NCI-H2227 treated with DMSO at 0.1 percent for 48 hours (cell line): ENCODE measurements around the gene PRKG2.

Experiments used
- DNase-seq: peaks from one replicate; lab custom pipeline; 2025; lab: John Stamatoyannopoulos, UW

Gene PRKG2

DNA sequence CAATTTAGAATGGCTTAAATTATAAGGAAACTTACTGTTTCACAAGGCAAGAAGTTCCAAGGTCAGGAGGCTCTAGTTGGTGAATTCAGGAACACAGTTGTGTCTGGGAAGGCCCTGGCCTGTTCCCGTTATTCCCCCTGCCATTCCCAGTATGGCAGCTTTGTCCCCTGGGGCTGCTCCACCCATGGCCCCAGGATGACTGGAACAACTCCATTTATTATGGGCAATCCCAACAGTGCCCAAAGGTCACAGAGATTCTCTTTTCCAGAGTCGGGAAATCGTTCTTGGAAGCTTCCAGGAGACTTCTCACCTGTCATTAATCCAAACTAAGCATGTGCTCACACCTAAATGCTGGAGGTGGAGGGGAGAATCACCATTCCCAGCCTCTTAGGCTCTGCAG, 2.8 kb upstream of the PRKG2 start:
- DNase-seq = no peak

DNA sequence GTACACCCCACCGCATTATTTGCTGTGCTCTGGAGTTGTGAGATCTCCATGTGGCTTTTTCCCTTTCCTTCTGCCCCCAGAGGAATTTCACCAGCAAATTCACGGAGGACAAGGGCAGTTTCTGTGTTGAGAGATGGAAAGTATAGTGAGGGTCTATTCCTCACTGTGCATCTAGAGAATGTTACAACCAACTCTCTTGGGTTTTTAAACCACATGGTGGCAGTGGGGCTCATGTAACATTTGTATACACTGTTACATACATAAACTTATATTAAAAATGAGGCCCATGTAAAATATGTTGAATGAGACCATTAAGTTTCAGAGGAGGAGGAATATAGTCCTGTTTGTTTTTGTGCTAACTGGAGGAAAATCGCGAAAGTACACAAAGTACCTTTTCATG, 909 bp upstream of the PRKG2 start:
- DNase-seq = no peak

DNA sequence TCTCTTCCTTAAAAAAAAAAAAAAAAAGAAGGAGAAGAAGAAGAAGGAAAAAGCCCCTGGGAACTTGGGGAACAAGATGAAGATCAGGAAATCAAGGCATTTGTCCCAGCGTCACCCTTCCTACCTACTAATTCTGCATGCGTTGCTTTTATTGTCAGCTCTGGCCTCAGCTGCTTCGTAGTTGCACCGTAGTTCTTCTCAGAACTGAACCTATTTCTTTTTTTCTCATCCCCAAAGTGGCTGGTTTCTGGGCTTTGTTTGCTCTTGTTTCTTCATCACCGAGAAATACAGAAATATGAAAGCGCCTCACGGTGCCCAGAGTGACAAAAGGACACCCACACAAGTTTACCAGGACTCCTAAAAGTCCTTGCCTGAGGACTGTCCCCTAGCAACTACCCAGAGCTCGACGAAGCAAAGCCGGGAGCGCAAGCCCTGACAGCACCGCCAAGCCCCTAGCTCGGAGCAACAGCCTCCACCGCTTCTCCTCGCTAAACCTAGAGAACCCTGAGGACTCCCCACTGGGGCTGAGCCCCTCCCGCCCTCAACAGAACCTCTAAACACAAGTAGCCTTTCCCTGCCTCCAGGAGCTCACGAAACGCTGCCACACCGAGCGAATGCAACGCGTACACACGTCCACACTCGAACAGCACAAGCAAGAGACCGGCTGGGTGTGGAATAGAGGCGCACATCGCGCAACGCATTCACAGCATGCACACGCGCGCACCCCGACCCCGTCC, 710 bp downstream of the PRKG2 start:
- no peak for DNase-seq

DNA sequence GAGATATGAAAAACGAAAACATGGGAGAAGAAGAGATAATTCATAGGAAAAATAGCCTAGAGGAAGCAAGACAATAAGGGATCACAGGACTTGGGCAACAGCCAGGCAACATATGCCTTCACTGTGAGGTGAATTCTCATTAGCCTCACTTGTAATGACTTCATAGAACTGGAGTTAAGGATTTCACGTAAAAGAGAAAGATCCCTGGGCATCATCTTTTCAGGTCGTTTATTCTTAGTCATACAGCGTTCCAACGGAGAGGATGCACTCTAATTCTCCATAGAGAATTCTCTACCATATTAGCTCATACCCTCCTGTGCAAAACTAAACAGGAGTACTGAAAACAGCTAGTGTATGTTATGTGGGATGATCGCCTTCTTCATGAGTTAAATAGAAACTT, 1.4 kb downstream of the PRKG2 start:
- no peak for DNase-seq

DNA sequence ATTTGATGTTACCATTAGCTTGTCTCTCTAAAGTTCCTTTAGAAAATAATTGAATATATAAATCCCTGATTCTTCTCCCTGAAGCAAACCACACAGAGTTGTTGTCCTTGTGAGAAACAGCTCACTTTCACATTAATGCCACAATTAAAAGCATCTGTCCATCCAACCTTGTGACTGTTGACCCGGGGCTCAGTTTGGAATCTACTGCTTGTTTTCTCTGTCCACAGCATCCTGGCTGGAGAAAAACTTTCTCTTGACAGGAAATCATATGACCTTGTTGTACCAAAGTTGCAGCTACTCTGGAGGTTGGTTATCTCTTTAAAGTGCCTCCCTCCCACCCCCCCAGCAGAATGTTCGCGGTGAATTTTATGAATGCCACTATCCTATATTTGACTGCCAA, 3.1 kb downstream of the PRKG2 start:
- DNase-seq = no peak

DNA sequence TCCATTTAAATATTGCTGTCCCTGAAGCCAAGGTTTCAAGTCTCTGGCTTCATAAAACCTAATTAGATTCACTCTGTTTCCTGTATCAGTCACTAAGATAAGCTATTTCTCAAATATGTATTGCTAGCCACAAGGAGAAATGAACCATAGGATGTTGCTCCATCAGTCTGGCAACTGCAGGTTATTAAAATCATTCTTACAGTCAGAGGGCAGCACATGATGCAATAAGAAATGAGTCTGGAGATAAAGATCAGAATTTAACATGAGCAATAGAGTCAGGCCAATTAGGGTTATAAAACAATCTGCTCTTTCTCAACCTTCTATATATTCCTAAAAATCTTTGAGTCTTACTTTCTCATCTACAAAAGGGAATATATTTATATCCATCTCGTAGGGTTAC, 7.2 kb downstream of the PRKG2 start:
- no peak for DNase-seq

DNA sequence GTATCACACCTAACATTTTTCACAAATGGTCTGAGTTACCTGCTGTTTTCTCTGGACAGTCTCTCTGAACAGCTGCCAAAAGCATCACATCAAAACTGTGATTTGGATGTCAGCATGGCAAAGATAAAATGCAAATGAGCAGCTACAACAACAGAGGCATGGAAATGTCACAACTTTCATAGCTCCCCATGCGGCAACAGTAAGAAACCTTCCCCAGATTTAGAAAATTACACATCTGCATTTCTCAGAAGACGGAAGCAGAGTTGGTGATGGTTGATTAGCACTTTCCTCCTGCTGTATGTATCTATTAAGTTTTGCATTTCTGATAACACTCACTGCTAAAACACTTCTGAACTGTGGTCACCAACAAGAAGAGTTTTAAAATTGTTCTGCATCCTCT, 9.7 kb downstream of the PRKG2 start:
- no peak for DNase-seq

DNA sequence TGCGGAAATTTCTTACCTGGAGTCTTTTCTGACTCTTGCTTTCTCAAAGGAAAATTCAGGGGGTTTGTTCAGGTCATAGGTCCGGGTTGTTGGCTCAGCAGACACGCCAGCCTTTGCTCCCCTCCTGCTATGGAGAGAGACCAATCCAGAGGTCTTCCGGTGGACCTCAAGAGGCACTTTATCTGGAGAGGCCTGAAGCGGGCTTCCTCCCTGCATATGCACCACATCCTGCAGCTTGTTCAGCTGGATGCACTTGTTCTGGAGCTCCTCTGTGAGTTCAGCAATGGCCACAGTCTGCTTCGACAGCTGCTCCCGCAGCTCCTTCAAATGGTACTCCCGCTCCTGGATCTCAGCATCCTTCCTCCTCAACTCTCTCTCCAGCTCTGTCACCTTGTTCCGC, 10.5 kb downstream of the PRKG2 start:
- DNase-seq = no peak

DNA sequence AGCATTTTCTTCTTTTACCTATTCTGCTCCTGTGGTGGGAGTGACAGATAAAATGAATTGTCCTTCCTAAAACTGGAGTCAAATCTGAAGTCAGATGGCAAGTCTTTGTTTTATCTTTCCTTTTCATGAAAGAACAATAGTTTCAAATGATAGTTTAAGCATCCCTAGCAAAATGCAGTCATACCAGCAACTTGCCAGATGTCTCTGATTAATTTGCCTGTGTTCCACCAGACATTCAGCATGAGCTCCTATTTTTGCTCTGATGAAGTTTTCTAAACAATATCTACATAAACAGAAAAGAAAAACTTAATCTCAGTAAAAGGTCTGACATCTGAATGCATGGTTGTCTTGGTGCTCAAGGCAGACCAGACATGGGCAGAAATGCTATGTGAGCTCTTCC, 15.2 kb downstream of the PRKG2 start:
- DNase-seq = no peak

DNA sequence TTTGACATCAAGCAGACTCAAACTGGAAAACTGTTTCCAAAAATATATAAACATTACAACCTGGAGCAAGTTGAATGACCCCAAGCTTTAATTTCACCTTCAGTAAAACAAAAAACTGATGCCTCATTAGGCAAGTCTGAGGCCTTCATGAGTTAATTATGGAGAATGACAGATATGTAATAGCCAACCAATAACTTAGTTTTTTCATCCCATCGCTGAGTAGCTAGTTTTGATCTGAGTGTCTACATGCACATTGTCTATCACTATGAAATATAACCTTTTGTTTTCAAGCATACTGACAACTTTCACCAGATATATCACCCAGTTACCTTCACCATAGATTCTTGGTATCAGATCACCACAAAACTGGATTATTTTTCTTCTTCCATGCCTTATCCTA, 16.4 kb downstream of the PRKG2 start:
- no peak for DNase-seq

DNA sequence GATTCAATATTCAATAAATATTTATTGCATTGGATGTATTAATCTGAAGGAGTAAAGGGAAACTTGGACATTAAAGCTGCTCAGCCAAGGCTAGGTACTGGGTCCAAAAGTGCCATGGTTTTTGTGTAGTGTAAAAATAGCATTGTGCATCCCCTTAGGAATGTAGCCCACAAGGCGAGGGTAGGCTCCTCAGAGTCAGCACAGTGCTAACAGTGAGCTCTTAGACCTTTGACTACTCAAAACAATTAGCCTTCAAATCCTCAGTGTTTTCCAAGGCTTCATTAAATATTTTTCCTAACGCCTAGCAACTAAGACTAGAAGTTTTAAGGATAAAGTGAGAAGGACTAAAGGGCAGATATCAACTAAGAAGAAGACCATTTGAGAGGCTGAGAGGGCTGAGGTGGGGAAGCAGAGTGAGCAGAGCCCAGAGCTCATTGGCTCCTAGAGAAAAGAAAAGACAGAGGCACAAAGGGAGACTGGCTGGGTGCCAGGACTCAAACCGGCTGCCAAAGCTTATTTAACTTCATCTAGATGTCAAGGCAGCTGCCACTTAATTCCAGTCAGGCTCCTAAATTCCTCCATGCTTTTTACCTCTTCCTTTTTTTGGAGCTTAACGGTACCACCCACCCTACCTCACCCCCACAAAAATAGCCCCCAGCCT, 17.0 kb downstream of the PRKG2 start:
- no peak for DNase-seq

DNA sequence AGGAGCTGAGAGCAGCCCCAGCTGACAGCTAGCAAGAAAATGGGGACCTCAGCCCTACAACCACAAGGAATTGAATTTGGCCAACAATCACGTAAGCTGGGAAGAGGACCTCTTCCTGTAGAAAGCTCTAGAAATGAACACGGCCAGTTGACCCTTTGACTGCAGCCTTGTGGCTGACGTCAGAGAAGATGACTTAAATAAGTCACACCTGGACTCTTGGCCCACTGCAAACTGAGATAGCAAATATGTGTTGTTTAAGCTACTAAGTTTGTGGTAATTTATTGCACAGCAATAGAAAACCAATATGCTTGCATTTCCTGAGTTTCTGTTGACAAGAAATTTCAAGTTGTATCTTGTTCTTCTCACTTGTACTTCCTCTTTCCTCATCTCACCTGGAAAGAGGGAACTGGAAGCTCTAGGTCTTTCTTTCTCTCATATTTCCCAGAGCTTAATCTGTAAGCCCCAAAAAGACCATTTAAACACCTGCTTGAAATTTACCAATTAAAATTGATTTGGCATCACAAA, 18.8 kb downstream of the PRKG2 start:
- DNase-seq = no peak

DNA sequence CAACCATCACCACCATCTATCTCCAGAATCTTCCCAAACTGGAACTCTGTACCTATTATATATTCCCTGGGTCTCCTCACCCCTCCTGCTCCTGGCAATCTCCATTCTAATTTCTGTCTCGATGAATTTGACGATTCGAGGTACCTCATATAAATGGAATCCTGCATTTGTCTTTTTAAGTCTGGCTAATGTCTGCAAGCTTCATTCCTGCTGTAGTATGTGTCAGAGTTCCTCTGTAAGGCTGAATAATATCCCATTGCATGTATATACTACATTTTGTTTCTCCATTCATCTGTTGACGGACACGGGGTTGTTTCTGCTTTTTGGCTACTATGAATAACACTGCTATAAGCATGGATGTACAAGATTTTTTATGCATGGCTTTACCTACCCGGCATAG, 19.5 kb downstream of the PRKG2 start:
- no peak for DNase-seq

DNA sequence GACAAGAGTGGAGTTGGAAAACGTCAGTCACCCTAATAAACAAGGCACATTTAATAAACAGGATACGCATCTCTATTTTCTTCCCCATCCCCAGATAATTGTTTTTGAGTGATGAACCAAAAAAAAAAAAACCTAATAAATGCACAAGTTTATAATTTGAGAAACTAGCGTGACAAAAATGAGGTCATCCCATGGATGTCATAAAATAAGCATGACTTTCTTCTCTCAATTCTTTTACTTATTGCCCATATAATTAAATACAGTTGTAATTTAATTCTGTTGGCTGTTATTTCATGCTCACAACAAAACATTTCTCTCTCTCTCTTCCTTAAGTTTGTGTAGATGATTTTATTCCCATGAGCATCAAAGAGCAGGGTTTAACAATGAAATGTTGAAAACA, 20.7 kb downstream of the PRKG2 start:
- no peak for DNase-seq

DNA sequence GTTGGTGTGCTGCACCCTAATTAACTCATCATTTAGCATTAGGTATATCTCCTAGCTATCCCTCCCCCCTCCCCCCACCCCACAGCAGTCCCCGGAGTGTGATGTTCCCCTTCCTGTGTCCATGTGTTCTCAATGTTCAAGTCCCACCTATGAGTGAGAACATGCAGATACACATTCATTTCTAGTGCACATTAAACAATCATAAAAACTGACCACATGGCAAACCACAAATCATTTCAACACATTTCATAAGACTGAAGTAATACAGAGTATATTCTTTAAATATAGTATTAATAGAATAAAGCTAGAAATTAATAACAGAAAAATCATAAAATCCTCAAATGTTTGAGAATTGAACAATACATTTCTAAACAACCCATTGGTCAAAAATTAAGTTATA, 34.1 kb downstream of the PRKG2 start:
- DNase-seq = no peak

DNA sequence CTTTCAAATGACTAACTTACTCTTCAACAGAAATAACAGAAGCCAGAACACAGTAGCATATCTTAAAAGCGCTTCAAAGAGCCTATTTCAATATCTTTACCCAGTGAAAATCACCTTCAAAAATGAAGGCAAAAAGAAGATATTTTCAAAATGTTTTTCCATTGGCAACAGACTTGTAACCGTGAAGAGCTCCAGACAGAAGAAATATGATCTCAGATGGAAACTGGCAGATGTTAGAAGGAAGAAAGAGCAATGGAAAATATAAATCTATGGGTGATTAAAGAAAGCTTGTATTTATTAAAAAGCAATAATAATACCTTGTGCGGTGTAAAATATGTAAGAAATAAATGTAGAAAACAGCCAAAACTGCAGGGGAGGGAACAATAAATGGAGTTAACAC, 35.7 kb downstream of the PRKG2 start:
- no peak for DNase-seq

DNA sequence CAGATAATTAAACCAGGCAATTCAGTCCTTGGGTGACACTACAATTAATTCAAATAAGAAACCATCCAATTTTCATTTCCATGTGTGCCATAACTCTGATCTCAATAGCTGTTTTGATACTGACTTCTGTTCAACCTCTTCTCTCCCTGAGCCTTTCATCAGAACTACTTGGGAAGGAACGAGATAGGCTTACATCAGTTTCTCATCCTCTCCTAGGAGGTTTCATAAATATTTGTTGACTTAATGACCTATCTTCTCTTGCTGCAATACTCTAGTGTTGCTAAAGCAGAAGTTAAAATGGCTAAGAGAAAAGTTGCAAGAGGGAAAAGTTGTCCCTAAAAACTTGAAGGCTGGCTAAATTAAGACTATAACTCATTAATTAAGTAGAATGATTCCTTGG, 41.8 kb downstream of the PRKG2 start:
- DNase-seq = no peak

DNA sequence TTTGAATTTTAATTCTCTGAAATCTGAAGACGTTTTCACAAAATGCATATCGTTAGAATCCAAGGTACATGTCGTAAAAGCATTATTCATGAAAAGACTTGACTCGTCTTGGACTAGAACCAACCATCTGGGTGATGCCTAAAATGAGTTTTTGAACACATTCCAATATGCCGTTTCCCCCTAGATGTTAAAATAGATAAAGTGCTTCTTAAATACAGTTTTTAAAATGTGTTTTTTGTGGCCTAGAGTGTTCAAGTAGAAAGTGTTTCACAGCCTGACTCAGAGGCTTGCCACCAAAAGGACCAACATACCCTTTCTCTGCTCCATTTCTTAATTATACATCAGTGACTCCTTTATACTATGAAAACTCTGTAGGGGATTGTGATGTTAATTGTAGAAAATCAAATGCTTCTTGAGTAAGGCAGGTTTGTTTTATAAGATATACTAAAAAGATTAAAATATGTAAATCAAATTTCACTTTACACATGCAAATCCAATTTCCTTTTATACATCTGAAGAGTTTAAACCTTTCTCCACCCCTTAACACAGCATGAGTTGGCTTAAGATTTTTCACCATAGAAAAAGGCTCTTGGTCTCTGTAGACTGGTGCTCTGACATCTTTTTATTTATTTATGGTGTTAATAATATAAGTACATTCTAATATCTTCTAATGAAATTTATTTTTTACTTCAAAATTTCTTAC, 48.4 kb downstream of the PRKG2 start:
- DNase-seq = no peak

DNA sequence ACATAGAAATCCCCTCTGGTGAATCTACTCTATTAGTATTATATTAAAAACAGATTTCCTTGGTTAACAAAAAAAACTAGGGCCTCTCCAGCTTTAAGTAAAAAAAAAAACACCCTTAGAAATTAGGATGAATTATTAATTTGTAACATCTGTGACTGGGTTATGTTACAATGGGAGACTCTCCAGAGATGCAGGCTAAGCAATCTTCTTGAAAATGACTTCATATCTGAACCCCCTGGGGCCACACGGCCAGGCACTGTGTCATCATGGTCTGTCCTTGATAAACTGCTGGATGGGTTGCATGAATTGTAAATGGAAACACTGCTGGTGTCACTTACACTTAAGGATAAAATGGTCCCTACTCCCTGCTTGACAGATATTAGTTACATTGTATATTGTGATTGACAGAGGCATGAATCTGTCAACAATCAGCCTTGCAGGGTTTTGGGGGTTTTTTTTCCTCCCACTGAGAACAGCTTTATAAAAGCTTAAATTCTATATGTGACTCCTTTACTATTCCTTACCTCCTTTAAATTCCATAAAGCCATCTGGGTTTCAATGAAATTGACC, 49.1 kb downstream of the PRKG2 start:
- DNase-seq = no peak

DNA sequence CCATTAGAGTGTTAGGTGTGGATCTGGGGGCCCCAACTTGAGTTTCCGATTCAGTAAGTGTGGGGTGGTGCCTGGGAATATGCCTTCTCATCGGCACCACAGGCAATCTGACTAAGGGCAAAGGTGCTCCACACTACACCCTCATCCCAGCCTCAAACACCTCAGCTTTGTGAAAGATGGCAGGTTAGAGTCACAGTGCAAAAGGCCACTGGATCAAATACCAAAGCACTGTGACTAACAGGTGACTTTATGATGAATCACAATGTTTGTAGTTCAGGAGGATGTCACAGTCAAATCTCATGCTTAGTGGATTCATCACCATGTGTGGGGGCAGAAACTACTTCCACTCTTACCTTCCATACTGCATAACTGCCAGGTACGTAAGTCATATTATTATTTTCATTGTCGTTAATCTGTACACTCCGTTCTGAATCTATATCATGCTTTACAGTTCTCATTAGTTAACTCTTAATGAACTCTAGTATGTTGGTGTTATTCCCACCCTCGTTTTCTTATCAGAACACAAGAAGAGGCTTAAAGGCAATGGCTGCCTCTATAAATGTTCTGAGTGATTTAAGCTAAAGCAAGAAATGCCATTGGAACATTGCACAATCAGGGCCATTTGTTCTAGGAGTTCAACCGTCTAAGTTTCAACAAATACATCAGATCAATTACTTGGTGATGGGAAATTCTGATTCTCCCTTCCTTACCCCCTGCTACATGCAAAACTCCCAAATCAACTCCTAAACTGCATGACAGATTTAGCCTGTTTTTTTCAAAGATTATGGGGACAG, 50.2 kb downstream of the PRKG2 start:
- DNase-seq = no peak

DNA sequence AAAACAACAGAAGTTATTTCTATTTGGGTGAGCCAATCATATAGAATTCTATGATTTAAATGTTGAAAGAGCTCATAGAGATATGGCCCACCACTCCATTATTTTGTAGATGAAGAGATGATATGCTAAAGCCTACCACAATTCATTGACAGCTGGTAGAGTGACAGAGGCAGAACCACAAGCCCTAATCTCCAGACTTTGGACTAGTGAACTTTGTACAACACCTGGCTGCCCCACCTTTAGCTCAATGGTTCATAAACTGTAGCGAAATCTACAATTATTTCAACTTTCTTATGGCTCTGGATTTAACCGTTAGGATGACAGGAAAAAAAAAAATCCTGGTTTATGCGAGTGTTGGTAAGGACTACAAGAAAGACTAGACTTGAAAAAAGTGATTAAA, 50.9 kb downstream of the PRKG2 start:
- no peak for DNase-seq
